CD14-positive monocyte (primary cell): ENCODE data around the gene SMIM26. TPM values are rescaled to one million over a fixed set of nuclear protein-coding genes. Genes with fewer than 3 reads are reported as not detected.
A peak's percentile ranks its signal among the peaks of the same experiment; 100 is the strongest.

Experiments used
- DNase-seq, 3 donors: peaks; one replicate each; pipeline ENCODE4 v3.0.0-alpha.2; 2011 to 2022
- H2AFZ ChIP-seq: 2 replicates; pipeline ENCODE4 v1.6.0; 2012; ENCODE audit warnings: mild to moderate bottlenecking, low read depth, low read length, inconsistent platforms; ENCODE audit not compliant: insufficient read depth, poor library complexity, severe bottlenecking
- H3K27ac ChIP-seq, 2 donors: 1 replicate in 1 of 2; 2 replicates in 1 of 2; pipeline ENCODE4 v1.5.1; 2012 to 2013; ENCODE audit warnings: low read length in 2 of 2, control low read depth in 1 of 2, inconsistent platforms in 1 of 2, low read depth in 1 of 2, mild to moderate bottlenecking in 1 of 2
- H3K27me3 ChIP-seq, 2 donors: one replicate each; pipeline versions ENCODE4 v1.6.0 to v1.6.1; 2011 to 2013; ENCODE audit warnings: low read length in 2 of 2; ENCODE audit not compliant: control insufficient read depth in 2 of 2, insufficient read depth in 2 of 2
- H3K36me3 ChIP-seq, 2 donors: replicated peaks in 1 of 2; 1 replicate in 1 of 2; 2 replicates in 1 of 2; pipeline versions ENCODE4 v1.5.1 to v1.6.1; 2012 to 2013; ENCODE audit warnings: low read length in 2 of 2, control low read depth in 1 of 2, inconsistent platforms in 1 of 2, mild to moderate bottlenecking in 1 of 2; ENCODE audit not compliant: insufficient read depth in 2 of 2, control insufficient read depth in 1 of 2
- H3K4me1 ChIP-seq, 2 donors: 1 replicate in 1 of 2; 2 replicates in 1 of 2; pipeline versions ENCODE4 v1.5.1 to v1.6.1; 2012 to 2013; ENCODE audit warnings: low read length in 2 of 2, control low read depth in 1 of 2, inconsistent platforms in 1 of 2, mild to moderate bottlenecking in 1 of 2, moderate library complexity in 1 of 2; ENCODE audit not compliant: insufficient read depth in 2 of 2, control insufficient read depth in 1 of 2
- H3K4me2 ChIP-seq: replicated peaks from 2 replicates; pipeline ENCODE3; 2012; ENCODE audit warnings: low read length, moderate library complexity, mild to moderate bottlenecking; ENCODE audit not compliant: poor library complexity, severe bottlenecking; ENCODE audit errors: extremely low read depth
- H3K4me3 ChIP-seq, 3 experiments: fragments of 200-600 bp in 1 of 3; sonication (generic) in 1 of 3; replicated peaks in 1 of 3; 1 replicate in 2 of 3; 2 replicates in 1 of 3; pipeline ENCODE4 v1.5.1; 2011 to 2013; ENCODE audit warnings: low read length in 3 of 3, mild to moderate bottlenecking in 3 of 3, control low read depth in 2 of 3, low read depth in 2 of 3, inconsistent platforms in 1 of 3, moderate library complexity in 1 of 3
- H3K79me2 ChIP-seq: 2 replicates; pipeline ENCODE4 v1.6.0; 2012; ENCODE audit warnings: mild to moderate bottlenecking, control low read depth, inconsistent platforms, low read length, moderate library complexity; ENCODE audit not compliant: insufficient read depth
- H3K9ac ChIP-seq: 2 replicates; pipeline ENCODE4 v1.6.0; 2017; ENCODE audit warnings: low read length, mild to moderate bottlenecking; ENCODE audit not compliant: insufficient read depth, poor library complexity, severe bottlenecking
- H3K9me3 ChIP-seq, 2 donors: replicated peaks in 1 of 2; 1 replicate in 1 of 2; 2 replicates in 1 of 2; pipeline versions ENCODE4 v1.5.1 to v1.6.1; 2012 to 2013; ENCODE audit warnings: low read length in 2 of 2, control low read depth in 1 of 2; ENCODE audit not compliant: control insufficient read depth in 1 of 2, insufficient read depth in 1 of 2
- H4K20me1 ChIP-seq: 2 replicates; pipeline ENCODE4 v1.6.0; 2012; ENCODE audit warnings: mild to moderate bottlenecking, low read length, control low read depth, moderate library complexity; ENCODE audit not compliant: insufficient read depth
- H3K27ac Mint-ChIP-seq, 7 donors: one replicate each; pipeline ENCODE4 v1.8.0; 2020; ENCODE audit warnings: mild to moderate bottlenecking in 7 of 7, mixed read lengths in 7 of 7, moderate library complexity in 6 of 7, inconsistent platforms in 2 of 7
- H3K27me3 Mint-ChIP-seq, 3 donors: one replicate each; pipeline ENCODE4 v1.8.0; 2021 to 2022; ENCODE audit warnings: low read depth in 3 of 3, mild to moderate bottlenecking in 3 of 3, mixed read lengths in 3 of 3, moderate library complexity in 3 of 3, inconsistent platforms in 1 of 3
- H3K36me3 Mint-ChIP-seq, 2 donors: one replicate each; pipeline ENCODE4 v1.8.0; 2020; ENCODE audit warnings: mixed read lengths in 2 of 2, inconsistent platforms in 1 of 2, mild to moderate bottlenecking in 1 of 2
- H3K4me1 Mint-ChIP-seq: one replicate; pipeline ENCODE4 v1.8.0; 2020; ENCODE audit warnings: mild to moderate bottlenecking, mixed read lengths
- H3K4me3 Mint-ChIP-seq, 2 donors: one replicate each; pipeline ENCODE4 v1.8.0; 2020; ENCODE audit warnings: mild to moderate bottlenecking in 2 of 2, mixed read lengths in 2 of 2, moderate library complexity in 1 of 2
- H3K9me3 Mint-ChIP-seq, 7 donors: one replicate each; pipeline ENCODE4 v1.8.0; 2020 to 2022; ENCODE audit warnings: mixed read lengths in 7 of 7, mild to moderate bottlenecking in 6 of 7, moderate library complexity in 6 of 7, inconsistent platforms in 2 of 7
- WGBS: methylation state at CpG from one replicate; pipeline ENCODE4 v1.1.5; 2013; ENCODE audit warnings: missing lambda C conversion rate; ENCODE audit not compliant: insufficient coverage; 5-methylcytosine and 5-hydroxymethylcytosine counted together
- intact Hi-C, 2 donors: fragments of 100-400 bp; cut with micrococcal nuclease; formaldehyde crosslinking; loops; one replicate each; pipeline versions ENCODE4 v1.15.0 to v1.15.1; 2023
- polyA plus RNA-seq, 3 donors: library from polyadenylated mRNA; depleted of rRNA in 1 of 3; unstranded in 2 of 3; stranded (reverse) in 1 of 3; fragments of 300-500 nt in 2 of 3; fragments of >200 nt in 1 of 3; fragmentation: Illumina TruSeq in 2 of 3; gene quantifications; 1 replicate in 2 of 3; 2 replicates in 1 of 3; pipeline ENCODE4 v1.2.3, GENCODE V29; 2012 to 2021
- TF ChIP-seq, protein P1 (sequence below): fragments of 200-600 bp; IDR thresholded peaks from one replicate; pipeline ENCODE4 v1.8.0; 2022; ENCODE audit warnings: antibody characterized with exemption, mild to moderate bottlenecking

The SMIM26 gene
- polyA plus RNA-seq, 3 donors = 101 to 206 (median 176) TPM

DNA sequence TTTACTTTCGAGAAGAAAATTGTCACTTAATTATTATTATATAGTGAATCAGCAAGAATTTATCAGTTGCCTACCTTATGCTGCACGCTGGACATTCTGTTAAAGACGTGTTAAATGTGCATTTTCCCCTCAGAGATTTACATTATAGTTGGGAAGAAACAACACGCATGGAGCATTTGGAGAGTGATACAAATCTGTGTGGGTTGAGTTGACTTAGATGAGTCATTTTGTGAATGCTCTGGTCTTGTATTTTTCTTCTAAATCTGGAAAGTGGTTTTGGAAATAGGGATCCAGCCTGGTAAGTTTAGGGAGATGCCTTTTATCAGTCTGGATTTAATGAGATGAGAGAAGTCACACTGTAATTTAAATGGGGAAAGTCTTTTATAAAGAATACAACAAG lies 24.0 kb upstream of the SMIM26 start:
- intact Hi-C loops = no loop called here
- no peaks in the 10 kb centered on the region for H3K9me3 Mint-ChIP-seq
- WGBS = 86% methylated on average over 1 of the region's 4 CpGs
- Histone ChIP-seq H3K9me3 (no peaks in the 10 kb centered on the region), H4K20me1 (no peaks in the 10 kb centered on the region), H3K4me2 (no peak overlapping the region), H3K36me3 (peaks cover 85 to 94% of the 10 kb centered on the region in 2 donors), H2AFZ (no peak overlapping the region), H3K79me2 (no peaks in the 10 kb centered on the region), H3K27ac (no peak overlapping the region), H3K4me1 (no peaks in the 10 kb centered on the region), H3K27me3 (no peaks in the 10 kb centered on the region), H3K9ac (no peak overlapping the region), H3K4me3 (no peak overlapping the region)
- peaks cover 72 to 94% of the 10 kb centered on the region in 2 donors for H3K36me3 Mint-ChIP-seq
- TF ChIP-seq, protein P1, sequence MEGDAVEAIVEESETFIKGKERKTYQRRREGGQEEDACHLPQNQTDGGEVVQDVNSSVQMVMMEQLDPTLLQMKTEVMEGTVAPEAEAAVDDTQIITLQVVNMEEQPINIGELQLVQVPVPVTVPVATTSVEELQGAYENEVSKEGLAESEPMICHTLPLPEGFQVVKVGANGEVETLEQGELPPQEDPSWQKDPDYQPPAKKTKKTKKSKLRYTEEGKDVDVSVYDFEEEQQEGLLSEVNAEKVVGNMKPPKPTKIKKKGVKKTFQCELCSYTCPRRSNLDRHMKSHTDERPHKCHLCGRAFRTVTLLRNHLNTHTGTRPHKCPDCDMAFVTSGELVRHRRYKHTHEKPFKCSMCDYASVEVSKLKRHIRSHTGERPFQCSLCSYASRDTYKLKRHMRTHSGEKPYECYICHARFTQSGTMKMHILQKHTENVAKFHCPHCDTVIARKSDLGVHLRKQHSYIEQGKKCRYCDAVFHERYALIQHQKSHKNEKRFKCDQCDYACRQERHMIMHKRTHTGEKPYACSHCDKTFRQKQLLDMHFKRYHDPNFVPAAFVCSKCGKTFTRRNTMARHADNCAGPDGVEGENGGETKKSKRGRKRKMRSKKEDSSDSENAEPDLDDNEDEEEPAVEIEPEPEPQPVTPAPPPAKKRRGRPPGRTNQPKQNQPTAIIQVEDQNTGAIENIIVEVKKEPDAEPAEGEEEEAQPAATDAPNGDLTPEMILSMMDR = no peak
- H3K4me1 Mint-ChIP-seq = no peaks in the 10 kb centered on the region
- H3K4me3 Mint-ChIP-seq = no peak overlapping the region
- H3K27me3 Mint-ChIP-seq = peaks cover 0 to 3% (median 0%) of the 10 kb centered on the region in 3 donors
- no peak for DNase-seq
- H3K27ac Mint-ChIP-seq = no peak overlapping the region

DNA sequence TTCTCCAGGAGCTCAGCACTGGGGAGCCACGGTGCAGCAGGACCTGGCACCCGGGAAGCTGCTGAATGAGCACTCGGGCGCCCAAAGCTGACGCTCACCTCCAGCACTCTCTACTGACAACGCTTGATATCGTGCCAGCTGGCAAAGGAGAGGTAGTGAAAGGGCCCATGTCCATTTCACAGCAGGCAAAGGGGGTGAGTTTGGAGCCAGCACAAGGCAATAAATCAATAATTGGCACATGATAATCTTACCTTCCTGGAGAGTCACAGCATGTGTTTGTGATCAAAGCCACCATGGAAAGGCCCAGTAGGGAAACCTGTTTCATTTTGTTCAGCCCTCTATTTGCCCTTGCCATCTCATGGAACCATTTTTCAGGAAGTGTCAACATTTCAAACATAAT lies 23.3 kb upstream of the SMIM26 start:
- WGBS = 83% methylated on average over 1 of the region's 7 CpGs
- H3K4me3 ChIP-seq = no peak overlapping the region
- H4K20me1 ChIP-seq = no peaks in the 10 kb centered on the region
- TF ChIP-seq, protein P1 = no peak
- DNase-seq = no peak
- no peaks in the 10 kb centered on the region for H3K27me3 ChIP-seq
- Mint-ChIP-seq H3K4me1 (no peaks in the 10 kb centered on the region), H3K36me3 (peaks cover 71 to 91% of the 10 kb centered on the region in 2 donors), H3K27ac (peak overlapping the region in 1 of 7 donors; percentile 21), H3K4me3 (no peak overlapping the region), H3K9me3 (no peaks in the 10 kb centered on the region), H3K27me3 (peaks cover 0 to 2% (median 0%) of the 10 kb centered on the region in 3 donors)
- H2AFZ ChIP-seq = no peak overlapping the region
- no peaks in the 10 kb centered on the region for H3K4me1 ChIP-seq
- no peak overlapping the region for H3K27ac ChIP-seq
- intact Hi-C loops = no loop called here
- no peaks in the 10 kb centered on the region for H3K79me2 ChIP-seq
- H3K9me3 ChIP-seq = no peaks in the 10 kb centered on the region
- H3K9ac ChIP-seq = no peak overlapping the region
- no peak overlapping the region for H3K4me2 ChIP-seq
- H3K36me3 ChIP-seq = peaks cover 88 to 94% of the 10 kb centered on the region in 2 donors
